WI38 (cell line): ENCODE results near the gene BTBD7.

Source experiments
- H3K4me3 ChIP-seq: 2 replicates; pipeline ENCODE4 v1.5.1; 2011; ENCODE audit warnings: low read depth, mild to moderate bottlenecking, control low read depth, low read length
- CTCF ChIP-seq: IDR thresholded peaks from 2 replicates; pipeline ENCODE4 v1.5.1; 2012; ENCODE audit warnings: low read depth, mild to moderate bottlenecking, control low read depth, low read length

The BTBD7 gene

GRCh38 chr14:93262446-93262845 is 70.4 kb downstream of the BTBD7 start:
- no peak for TF ChIP-seq CTCF
- no peak overlapping the region for H3K4me3 ChIP-seq

- no peak overlapping the region for H3K4me3 ChIP-seq
- no peak for TF ChIP-seq CTCF
Observed at GRCh38 chr14:93249128-93249831, 83.6 kb downstream of the BTBD7 start.

GRCh38 chr14:93246534-93246933 is 86.3 kb downstream of the BTBD7 start:
- no peak overlapping the region for H3K4me3 ChIP-seq
- no peak for TF ChIP-seq CTCF

GRCh38 chr14:93245764-93246420 is 86.9 kb downstream of the BTBD7 start:
- no peak for TF ChIP-seq CTCF
- H3K4me3 ChIP-seq: no peak overlapping the region

GRCh38 chr14:93240678-93241000 is 92.2 kb downstream of the BTBD7 start:
- no peak for TF ChIP-seq CTCF
- no peak overlapping the region for H3K4me3 ChIP-seq

- H3K4me3 ChIP-seq: no peak overlapping the region
Observed at GRCh38 chr14:93239869-93240677, 92.8 kb downstream of the BTBD7 start.

More at GRCh38 chr14:93239869-93240677, 92.8 kb downstream of the BTBD7 start:
- TF ChIP-seq CTCF: no peak
